ENCODE results near the gene RHOF.
A peak's percentile ranks its signal among the peaks of the same experiment; 100 is the strongest.
"Not testable (repeated sequence)": the region's sequence is repeated elsewhere in the genome, so short reads cannot be mapped to it uniquely, and the experiment has no call there.

Gene RHOF

GRCh38 chr12:121776190-121777098 is 17.0 kb downstream of the RHOF start:
- DNase-seq: peak in 35 of 51 donors; percentile 5 to 75 (median 40)

GRCh38 chr12:121775501-121775900 is 18.0 kb downstream of the RHOF start:
- no peak for DNase-seq

- DNase-seq: no peak
These were observed 18.5 kb downstream of the RHOF start for GRCh38 chr12:121774968-121775474.

- peak in 39 of 51 donors; percentile 11 to 66 (median 32) for DNase-seq
These were observed 20.3 kb downstream of the RHOF start for GRCh38 chr12:121773011-121773777.

GRCh38 chr12:121770813-121771625 is 22.5 kb downstream of the RHOF start:
- DNase-seq: no peak

- DNase-seq: no peak
These were observed 23.1 kb downstream of the RHOF start for GRCh38 chr12:121770388-121770787.

- no peak for DNase-seq
These were observed 23.6 kb downstream of the RHOF start for GRCh38 chr12:121769831-121770301.

GRCh38 chr12:121769297-121769830 is 24.1 kb downstream of the RHOF start:
- DNase-seq: no peak

- DNase-seq: peak in 44 of 51 donors; percentile 8 to 82 (median 50)
These were observed 25.9 kb downstream of the RHOF start for GRCh38 chr12:121767525-121768016.

GRCh38 chr12:121766290-121767039 is 27.0 kb downstream of the RHOF start:
- DNase-seq: no peak

GRCh38 chr12:121765573-121765972 is 27.9 kb downstream of the RHOF start:
- DNase-seq: peak in 1 of 51 donors; percentile 37

GRCh38 chr12:121764808-121765207 is 28.7 kb downstream of the RHOF start:
- DNase-seq: no peak

GRCh38 chr12:121762269-121762668 is 31.2 kb downstream of the RHOF start:
- no peak for DNase-seq

- DNase-seq: not testable (repeated sequence)
These were observed 35.0 kb downstream of the RHOF start for GRCh38 chr12:121758536-121758935.

- no peak for DNase-seq
These were observed 37.9 kb downstream of the RHOF start for GRCh38 chr12:121755591-121755990.

- DNase-seq: no peak
These were observed 38.7 kb downstream of the RHOF start for GRCh38 chr12:121754836-121755235.

GRCh38 chr12:121753844-121754264 is 39.6 kb downstream of the RHOF start:
- peak in 50 of 51 donors; percentile 12 to 92 (median 74) for DNase-seq

- no peak for DNase-seq
These were observed 41.6 kb downstream of the RHOF start for GRCh38 chr12:121751749-121752351.

- no peak for DNase-seq
These were observed 42.5 kb downstream of the RHOF start for GRCh38 chr12:121751034-121751433.
